Activated naive CD4-positive, alpha-beta T cell treated with anti-CD3 and anti-CD28 coated beads, Interleukin-2, amount 50 U/mL, for 16 hours (primary cell): Measurements from ENCODE around the gene SMIM5.

Experiments used
- DNase-seq: peaks from one replicate; pipeline ENCODE4 v3.0.0-alpha.2; 2020

Gene SMIM5

DNA sequence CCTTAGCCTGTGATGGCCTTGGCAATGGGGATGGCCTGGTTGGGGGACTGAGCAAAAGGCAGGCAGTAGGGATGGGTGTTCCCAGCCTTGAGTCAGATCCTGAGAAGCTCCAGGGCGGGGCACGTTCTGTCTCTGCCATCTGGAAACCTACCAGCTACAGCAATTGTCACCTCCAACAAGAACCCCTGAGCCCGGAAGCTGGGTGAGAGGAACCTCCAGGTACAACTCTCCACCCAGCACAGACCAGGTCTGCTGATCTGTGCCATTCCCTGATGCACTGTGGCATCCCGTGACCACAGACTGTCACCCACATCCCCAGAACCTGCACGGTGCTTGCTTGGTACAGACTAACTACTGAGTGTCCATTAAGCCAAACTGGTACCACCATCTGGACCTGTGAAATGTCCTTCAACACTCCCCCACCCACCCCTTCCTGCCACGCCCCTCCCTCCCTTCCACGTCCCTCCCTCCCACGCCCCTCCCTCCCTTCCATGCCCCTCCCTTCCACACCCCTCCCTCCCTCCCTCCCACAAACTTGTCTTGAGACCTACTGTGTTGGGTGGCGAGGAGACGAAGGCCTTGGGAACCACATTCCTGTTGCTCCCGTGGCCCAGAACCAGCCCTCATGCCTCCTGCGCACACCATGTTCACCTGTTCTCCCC is 29.1 kb upstream of the SMIM5 start:
- no peak for DNase-seq

- DNase-seq = no peak
Measured at GRCh38 chr17:75605790-75606189, 27.4 kb upstream of the SMIM5 start.

DNA sequence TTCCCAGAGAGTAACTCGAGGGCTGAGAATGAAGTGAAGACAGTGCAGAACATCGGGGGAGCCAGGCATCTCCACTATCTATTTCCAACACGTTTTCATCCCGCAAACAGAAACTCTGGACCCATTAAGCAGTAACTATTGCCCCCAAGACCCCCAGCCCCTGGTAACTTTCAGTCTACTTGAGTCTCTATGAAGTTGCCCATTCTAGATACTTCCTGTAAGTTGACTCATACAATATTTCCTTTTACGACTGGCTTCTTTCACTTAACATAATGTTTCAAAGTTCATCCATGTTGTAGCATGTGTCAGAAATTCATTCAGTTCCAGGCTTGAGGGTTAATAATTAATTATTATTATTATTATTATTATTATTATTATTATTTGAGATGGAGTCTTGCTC is 26.1 kb upstream of the SMIM5 start:
- no peak for DNase-seq

GRCh38 chr17:75610103-75610984 is 22.9 kb upstream of the SMIM5 start:
- DNase-seq = no peak

GRCh38 chr17:75611851-75612429 is 21.3 kb upstream of the SMIM5 start:
- DNase-seq = no peak

GRCh38 chr17:75612906-75613626 is 20.2 kb upstream of the SMIM5 start:
- DNase-seq = no peak

GRCh38 chr17:75614006-75614405 is 19.2 kb upstream of the SMIM5 start:
- no peak for DNase-seq

GRCh38 chr17:75614556-75615270 is 18.5 kb upstream of the SMIM5 start:
- no peak for DNase-seq

- no peak for DNase-seq
Measured at GRCh38 chr17:75615301-75615700, 17.9 kb upstream of the SMIM5 start.

GRCh38 chr17:75616521-75617122 is 16.6 kb upstream of the SMIM5 start:
- DNase-seq = no peak

- DNase-seq = no peak
Measured at GRCh38 chr17:75617218-75617617, 16.0 kb upstream of the SMIM5 start.

GRCh38 chr17:75617675-75618074 is 15.6 kb upstream of the SMIM5 start:
- no peak for DNase-seq

DNA sequence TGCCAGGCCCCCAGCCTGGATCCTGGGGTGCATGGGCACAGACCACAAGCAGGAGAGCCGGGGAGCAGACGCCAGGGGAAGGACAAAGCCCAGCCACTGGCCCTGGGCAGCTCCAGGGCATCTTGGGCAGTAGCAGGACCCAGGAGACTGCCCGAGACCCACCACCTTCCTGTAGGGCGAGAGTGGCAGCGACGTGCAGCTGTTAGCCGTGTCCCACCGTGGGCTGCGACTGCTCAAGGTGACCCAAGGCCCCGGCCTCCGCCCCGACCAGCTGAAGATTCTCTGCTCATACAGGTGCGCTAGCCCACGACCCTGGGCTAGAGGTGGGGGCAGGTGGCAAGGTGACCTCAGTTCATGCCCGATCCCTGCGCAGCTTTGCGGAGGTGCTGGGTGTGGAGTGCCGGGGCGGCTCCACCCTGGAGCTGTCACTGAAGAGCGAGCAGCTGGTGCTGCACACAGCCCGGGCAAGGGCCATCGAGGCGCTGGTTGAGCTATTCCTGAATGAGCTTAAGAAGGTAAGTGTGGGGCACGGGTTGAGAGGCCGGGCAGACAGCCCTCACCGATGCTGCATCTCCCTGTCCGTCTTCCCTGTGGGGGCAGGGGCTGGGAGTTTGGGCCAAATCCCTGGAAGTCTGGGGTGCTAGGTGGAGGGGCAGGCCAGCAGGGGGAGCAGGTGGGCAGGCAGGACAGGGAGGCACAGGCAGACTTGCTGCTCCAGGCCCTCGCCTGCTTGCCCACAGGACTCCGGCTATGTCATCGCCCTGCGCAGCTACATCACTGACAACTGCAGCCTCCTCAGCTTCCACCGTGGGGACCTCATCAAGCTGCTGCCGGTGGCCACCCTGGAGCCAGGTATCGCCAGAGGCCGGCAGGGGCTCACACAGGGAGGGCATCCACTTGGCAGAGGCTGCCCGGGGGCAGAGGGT is 13.5 kb upstream of the SMIM5 start:
- no peak for DNase-seq

DNA sequence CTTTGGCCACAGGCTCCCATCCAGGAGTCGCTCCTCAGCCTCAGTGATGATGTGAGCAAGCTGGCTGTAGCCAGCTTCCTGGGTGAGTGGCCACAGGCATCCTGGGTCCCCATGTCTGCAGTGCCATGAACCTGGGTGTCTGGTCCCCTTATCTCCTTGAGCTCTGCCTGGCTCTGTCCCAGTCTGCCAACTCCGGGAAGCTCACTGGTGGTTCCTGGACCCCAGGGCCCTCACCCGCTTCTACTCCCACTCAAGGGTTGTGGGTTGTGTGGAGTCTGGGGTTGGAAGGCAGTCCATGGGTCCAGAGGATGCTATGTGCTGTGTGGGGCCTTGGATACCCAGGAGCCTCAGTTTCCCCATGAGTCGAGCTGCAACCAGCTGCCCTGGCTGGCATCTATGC is 11.7 kb upstream of the SMIM5 start:
- no peak for DNase-seq

DNA sequence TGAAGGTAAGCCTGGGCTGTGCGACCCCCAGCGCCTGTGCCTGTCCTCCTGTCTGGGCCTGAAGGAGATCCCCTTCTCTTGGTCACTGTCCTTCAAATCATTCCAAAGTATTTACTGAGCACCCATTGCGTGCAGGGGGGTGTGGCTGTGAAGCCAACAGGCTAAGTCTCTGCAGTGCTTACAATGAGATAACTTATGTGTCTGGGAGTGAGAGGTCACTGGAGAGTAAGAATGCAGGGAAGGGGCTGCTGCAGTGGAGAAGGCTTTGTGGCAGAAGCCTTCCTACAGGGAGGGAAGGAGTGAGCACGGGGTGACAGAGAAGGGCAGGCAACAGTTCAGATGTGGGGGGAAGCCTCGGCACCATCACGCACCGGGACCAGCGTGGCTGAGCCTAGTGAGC is 11.2 kb upstream of the SMIM5 start:
- no peak for DNase-seq

DNA sequence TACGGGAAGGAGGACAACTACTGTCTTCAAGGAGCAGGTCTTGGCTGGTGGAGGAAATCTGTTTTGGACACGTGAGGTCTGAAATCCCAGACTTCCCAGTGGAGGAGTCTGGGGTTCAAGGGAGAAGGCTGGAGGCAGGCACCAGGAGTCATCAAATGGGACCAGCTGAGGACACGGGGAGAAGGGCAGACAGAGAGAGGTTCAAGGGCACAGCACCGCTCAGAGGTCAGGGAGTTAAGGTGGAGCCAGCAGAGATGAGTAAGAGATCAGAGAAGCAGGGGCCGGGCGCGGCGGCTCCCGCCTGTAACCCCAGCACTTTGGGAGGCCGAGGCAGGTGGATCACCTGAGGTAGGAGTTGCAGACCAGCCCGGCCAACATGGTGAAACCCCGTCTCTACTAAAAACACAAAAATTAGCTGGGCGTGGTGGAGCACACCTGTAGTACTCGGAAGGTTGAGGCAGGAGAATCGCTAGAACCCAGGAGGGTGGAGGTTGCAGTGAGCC is 10.4 kb upstream of the SMIM5 start:
- DNase-seq = no peak

GRCh38 chr17:75623386-75623785 is 9.8 kb upstream of the SMIM5 start:
- DNase-seq = no peak

DNA sequence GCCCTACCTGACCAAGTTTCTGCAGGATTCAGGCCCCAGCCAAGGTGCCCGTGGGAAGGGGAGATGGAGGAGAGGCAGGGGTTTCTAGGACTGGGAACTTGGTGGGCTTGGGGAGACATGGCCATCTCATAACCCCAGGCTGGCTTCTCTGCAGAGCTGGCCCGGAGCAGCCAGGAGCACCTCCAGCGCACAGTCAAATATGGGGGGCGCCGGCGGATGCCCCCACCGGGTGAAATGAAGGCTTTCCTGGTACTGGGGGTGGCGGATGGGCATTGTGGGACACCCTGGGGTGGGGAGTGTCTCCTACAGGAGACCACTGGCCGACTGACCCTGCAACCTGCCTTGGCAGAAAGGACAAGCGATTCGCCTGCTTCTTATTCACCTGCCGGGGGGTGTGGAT is 9.2 kb upstream of the SMIM5 start:
- no peak for DNase-seq

- DNase-seq = no peak
Measured at GRCh38 chr17:75624714-75625345, 8.4 kb upstream of the SMIM5 start.

DNA sequence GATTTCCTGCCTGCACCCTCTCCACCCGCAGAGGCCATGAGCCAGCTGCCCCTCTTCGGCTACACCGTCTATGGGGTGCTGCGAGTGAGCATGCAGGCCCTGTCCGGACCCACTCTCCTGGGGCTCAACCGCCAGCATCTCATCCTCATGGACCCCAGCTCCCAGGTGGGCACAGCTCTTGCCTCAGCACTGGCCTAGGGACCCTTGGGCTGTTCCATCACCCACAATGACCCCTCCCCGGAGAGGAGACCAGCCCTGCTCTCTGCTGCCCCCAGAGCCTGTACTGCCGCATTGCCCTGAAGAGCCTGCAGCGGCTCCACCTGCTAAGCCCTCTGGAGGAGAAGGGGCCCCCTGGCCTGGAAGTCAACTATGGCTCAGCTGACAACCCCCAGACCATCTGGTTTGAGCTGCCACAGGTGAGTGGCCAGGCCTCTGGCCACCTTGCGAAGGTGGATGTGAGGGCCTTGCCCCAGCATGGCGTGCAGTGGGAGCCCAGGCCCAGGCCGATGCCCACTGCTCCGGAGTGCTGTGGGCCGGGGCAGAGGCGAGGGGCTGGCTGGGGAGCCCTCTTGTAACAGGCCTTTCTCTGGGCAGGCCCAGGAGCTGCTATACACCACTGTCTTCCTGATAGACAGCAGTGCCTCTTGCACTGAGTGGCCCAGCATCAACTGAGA is 7.3 kb upstream of the SMIM5 start:
- peak; percentile 29 for DNase-seq
